ENCODE results near the gene AP3S2.
"Not testable (repeated sequence)": the region's sequence is repeated elsewhere in the genome, so short reads cannot be mapped to it uniquely, and the experiment has no call there.

Gene AP3S2

GRCh38 chr15:89834465-89835175, 59.2 kb downstream of the AP3S2 start:
- DNase-seq (ENCODE audit: low read depth in 3 of 3), result not testable (repeated sequence)

GRCh38 chr15:89833966-89834365, 59.8 kb downstream of the AP3S2 start:
- no peak for DNase-seq (ENCODE audit: low read depth in 3 of 3)

GRCh38 chr15:89830639-89831038, 63.2 kb downstream of the AP3S2 start:
- no peak for DNase-seq (ENCODE audit: low read depth in 3 of 3)

- no peak for DNase-seq (ENCODE audit: low read depth in 3 of 3)
Observed at GRCh38 chr15:89829616-89830440, 64.0 kb downstream of the AP3S2 start.

- DNase-seq (ENCODE audit: low read depth in 3 of 3), result no peak
Observed at GRCh38 chr15:89829161-89829560, 64.6 kb downstream of the AP3S2 start.

GRCh38 chr15:89828281-89829145, 65.3 kb downstream of the AP3S2 start:
- DNase-seq (ENCODE audit: low read depth in 3 of 3), result no peak

- DNase-seq (ENCODE audit: low read depth in 3 of 3), result no peak
Observed at GRCh38 chr15:89827829-89828228, 66.0 kb downstream of the AP3S2 start.

- no peak for DNase-seq (ENCODE audit: low read depth in 3 of 3)
Observed at GRCh38 chr15:89826671-89827655, 66.8 kb downstream of the AP3S2 start.

- no peak for DNase-seq (ENCODE audit: low read depth in 3 of 3)
Observed at GRCh38 chr15:89825271-89825940, 68.4 kb downstream of the AP3S2 start.

- no peak for DNase-seq (ENCODE audit: low read depth in 3 of 3)
Observed at GRCh38 chr15:89824607-89824867, 69.3 kb downstream of the AP3S2 start.

- no peak for DNase-seq (ENCODE audit: low read depth in 3 of 3)
Observed at GRCh38 chr15:89823836-89824606, 69.8 kb downstream of the AP3S2 start.

GRCh38 chr15:89822951-89823711, 70.7 kb downstream of the AP3S2 start:
- no peak for DNase-seq (ENCODE audit: low read depth in 3 of 3)

- no peak for DNase-seq (ENCODE audit: low read depth in 3 of 3)
Observed at GRCh38 chr15:89822611-89822950, 71.2 kb downstream of the AP3S2 start.

GRCh38 chr15:89822026-89822425, 71.8 kb downstream of the AP3S2 start:
- no peak for DNase-seq (ENCODE audit: low read depth in 3 of 3)

- DNase-seq (ENCODE audit: low read depth in 3 of 3), result no peak
Observed at GRCh38 chr15:89820666-89821611, 72.9 kb downstream of the AP3S2 start.

- no peak for DNase-seq (ENCODE audit: low read depth in 3 of 3)
Observed at GRCh38 chr15:89818287-89818686, 75.5 kb downstream of the AP3S2 start.

GRCh38 chr15:89817701-89818280, 76.0 kb downstream of the AP3S2 start:
- DNase-seq (ENCODE audit: low read depth in 3 of 3), result no peak

- DNase-seq (ENCODE audit: low read depth in 3 of 3), result no peak
Observed at GRCh38 chr15:89815769-89816168, 78.0 kb downstream of the AP3S2 start.

Measured in stimulated activated CD4-positive, alpha-beta T cell treated with anti-CD3 and anti-CD28 coated beads, TNF-alpha, amount 100 ng/mL, for 24 hours (primary cell).